Neural cell (in vitro differentiated cells): ENCODE measurements around the gene WIZ.

Source experiments
- EP300 ChIP-seq: fragments of 450-650 bp; conservative IDR thresholded peaks from 2 replicates; pipeline ENCODE4 v1.6.1; 2014; ENCODE audit warnings: antibody characterized with exemption, mild to moderate bottlenecking, moderate library complexity; ENCODE audit not compliant: poor library complexity, severe bottlenecking
- EZH2 ChIP-seq: fragments of 200-600, 300-800 bp; shearing (Covaris generic), sonication (generic); IDR thresholded peaks from 2 replicates; pipeline ENCODE4 v1.6.1; 2014; ENCODE audit warnings: antibody characterized with exemption, low read length, borderline replicate concordance, mild to moderate bottlenecking; ENCODE audit not compliant: insufficient read depth, poor library complexity, severe bottlenecking
- MXI1 ChIP-seq: fragments of 450-650 bp; conservative IDR thresholded peaks from 2 replicates; pipeline ENCODE4 v1.6.1; 2014; ENCODE audit warnings: antibody characterized with exemption, mild to moderate bottlenecking; ENCODE audit not compliant: poor library complexity, severe bottlenecking
- POLR2AphosphoS5 ChIP-seq: IDR thresholded peaks from 2 replicates; pipeline ENCODE4 v1.6.1; 2012
- RAD21 ChIP-seq: fragments of 450-650 bp; conservative IDR thresholded peaks from 2 replicates; pipeline ENCODE4 v1.6.1; 2014; ENCODE audit warnings: antibody characterized with exemption, mild to moderate bottlenecking, moderate library complexity
- SMC3 ChIP-seq: fragments of 450-650 bp; conservative IDR thresholded peaks from 2 replicates; pipeline ENCODE4 v1.6.1; 2014; ENCODE audit warnings: antibody characterized with exemption, mild to moderate bottlenecking, moderate library complexity; ENCODE audit not compliant: poor library complexity
- TAF1 ChIP-seq: IDR thresholded peaks from 2 replicates; pipeline ENCODE4 v1.6.1; 2012; ENCODE audit warnings: low read depth
- TF ChIP-seq, protein P1 (sequence below): fragments of 450-650 bp; IDR thresholded peaks from 2 replicates; pipeline ENCODE4 v1.5.1; 2014; ENCODE audit warnings: antibody characterized with exemption, mild to moderate bottlenecking, moderate library complexity; ENCODE audit not compliant: poor library complexity, severe bottlenecking

DNA sequence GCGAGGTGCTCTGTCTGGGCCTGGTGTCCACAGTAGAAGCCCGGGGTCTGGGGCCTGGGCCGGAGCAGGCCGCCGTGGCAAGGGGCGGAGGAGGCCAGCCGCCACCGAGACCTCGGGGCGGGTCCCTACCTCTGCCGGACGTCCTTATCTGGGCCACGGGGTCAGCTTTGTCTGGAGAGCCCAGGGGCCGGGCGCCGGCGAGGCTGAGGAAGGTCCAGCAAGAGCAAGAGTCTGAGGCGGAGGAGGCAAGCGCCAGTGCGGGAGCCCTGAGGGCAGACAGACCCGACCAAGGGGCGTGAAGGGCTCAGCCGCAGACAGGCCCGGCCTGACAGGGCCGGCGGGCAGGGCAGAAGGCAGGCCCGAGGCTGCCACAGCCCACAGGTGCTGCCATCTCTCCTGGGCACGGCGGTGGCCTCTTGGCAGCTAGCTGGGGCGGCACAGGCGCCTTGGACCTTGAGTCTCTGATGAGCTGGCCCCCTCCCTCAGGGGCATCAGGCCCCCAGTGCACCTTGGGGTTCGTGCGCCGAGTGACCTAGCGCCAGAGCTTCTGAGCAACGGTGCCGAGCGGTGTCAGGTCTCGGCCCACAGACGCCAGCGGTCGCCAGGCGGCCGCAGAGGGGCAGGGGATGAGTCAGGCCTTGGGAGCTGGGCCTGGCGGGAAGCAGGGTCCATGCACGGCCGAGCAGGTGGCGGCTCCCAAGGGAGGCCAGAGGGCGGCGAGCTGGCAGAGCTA, 51.1 kb downstream of the WIZ start:
- TF ChIP-seq, protein P1, sequence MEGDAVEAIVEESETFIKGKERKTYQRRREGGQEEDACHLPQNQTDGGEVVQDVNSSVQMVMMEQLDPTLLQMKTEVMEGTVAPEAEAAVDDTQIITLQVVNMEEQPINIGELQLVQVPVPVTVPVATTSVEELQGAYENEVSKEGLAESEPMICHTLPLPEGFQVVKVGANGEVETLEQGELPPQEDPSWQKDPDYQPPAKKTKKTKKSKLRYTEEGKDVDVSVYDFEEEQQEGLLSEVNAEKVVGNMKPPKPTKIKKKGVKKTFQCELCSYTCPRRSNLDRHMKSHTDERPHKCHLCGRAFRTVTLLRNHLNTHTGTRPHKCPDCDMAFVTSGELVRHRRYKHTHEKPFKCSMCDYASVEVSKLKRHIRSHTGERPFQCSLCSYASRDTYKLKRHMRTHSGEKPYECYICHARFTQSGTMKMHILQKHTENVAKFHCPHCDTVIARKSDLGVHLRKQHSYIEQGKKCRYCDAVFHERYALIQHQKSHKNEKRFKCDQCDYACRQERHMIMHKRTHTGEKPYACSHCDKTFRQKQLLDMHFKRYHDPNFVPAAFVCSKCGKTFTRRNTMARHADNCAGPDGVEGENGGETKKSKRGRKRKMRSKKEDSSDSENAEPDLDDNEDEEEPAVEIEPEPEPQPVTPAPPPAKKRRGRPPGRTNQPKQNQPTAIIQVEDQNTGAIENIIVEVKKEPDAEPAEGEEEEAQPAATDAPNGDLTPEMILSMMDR: no peak
- TF ChIP-seq POLR2AphosphoS5: no peak
- no peak for TF ChIP-seq MXI1
- no peak for TF ChIP-seq SMC3
- no peak for TF ChIP-seq EZH2
- no peak for TF ChIP-seq TAF1
- TF ChIP-seq RAD21: no peak
- no peak for TF ChIP-seq EP300
